ENCODE measurements around the gene FAM163B.

GRCh38 chr9:133592731-133593409 lies 16.3 kb downstream of the FAM163B start:
- TF ChIP-seq CTCF (IDR thresholded peaks at IDR 0.05) (peak in 1 of 7 experiments; percentile 10), POLR2A (IDR thresholded peaks at IDR 0.05) (no peak)
